ENCODE measurements around the gene MYO9B.

DNA sequence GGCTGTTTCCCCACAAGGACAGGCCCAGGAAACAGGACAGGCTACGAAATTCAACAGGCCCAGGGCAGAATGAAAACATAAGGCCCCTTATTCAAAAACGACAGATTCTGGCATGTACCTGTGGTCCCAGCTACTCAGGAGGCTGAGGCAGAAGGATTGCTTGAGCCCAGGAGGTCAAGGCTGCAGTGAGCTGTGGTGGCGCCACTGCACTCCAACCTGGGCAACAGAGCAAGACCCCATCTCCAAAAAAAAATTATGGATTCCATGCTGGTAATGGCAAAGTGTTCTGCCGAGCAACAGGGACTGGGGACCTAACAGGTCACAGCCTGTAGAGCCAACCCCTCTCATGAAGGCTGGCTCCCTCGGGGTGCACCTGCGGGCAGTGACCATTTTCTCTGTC lies 87.0 kb downstream of the MYO9B start:
- TF ChIP-seq CTCF (IDR thresholded peaks at IDR 0.05; ENCODE audit: borderline replicate concordance, extremely low read depth, low read length, poor library complexity, severe bottlenecking) = no peak
- no peak for TF ChIP-seq EZH2 (IDR thresholded peaks at IDR 0.05; ENCODE audit: borderline replicate concordance, low read depth, low read length, severe bottlenecking)

Data from DND-41 (cell line).